ENCODE data around the gene GHDC. TPM values are rescaled to one million over a fixed set of nuclear protein-coding genes. Genes with fewer than 3 reads are reported as not detected.

The GHDC gene
- total and polyA plus RNA-seq, 2 donors (not counting 3 experiments of a cell fraction or from before 2014, with no cell fraction given), result 9.8 to 11.2 TPM

GRCh38 chr17:42183741-42184711, 10.3 kb downstream of the GHDC start:
- H3K9me1 ChIP-seq (replicated peaks; ENCODE audit: control insufficient read depth, extremely low read depth, insufficient read depth, low read length), result no peaks in the 10 kb centered on the region
- peaks cover 9 to 13% of the 10 kb centered on the region in 2 experiments for H3K27me3 ChIP-seq (ENCODE audit: control insufficient read depth in 2 of 2, insufficient read depth in 2 of 2, low read length in 2 of 2)
- peak overlapping the region; percentile 35 to 51 (median 45) for H3K4me3 ChIP-seq (replicated peaks in 1 of 3; ENCODE audit: insufficient read depth in 1 of 3, low read depth in 1 of 3, low read length in 3 of 3)
- POLR2A ChIA-PET, result no interaction called here
- intact Hi-C loops (cut with micrococcal nuclease) (loop anchor here (1.0 to 5.0 kb wide), 3 partner anchors 52 to 343 kb away; no protein-coding TSS in a partner anchor), dilution Hi-C loops (cut with MboI; ENCODE audit: extremely low pct_ligation_motif_present, low sequenced_read_pairs) (no loop called here)
- peak overlapping the region; percentile 16 for H3K27ac ChIP-seq (ENCODE audit: insufficient read depth, low read depth, low read length)
- FAIRE-seq (peak; percentile 79), DNase-seq (ENCODE audit: low read depth, low spot score) (peak; percentile 70)
- H2AFZ ChIP-seq (ENCODE audit: low read depth, low read length), result peak overlapping the region; percentile 95
- no peaks in the 10 kb centered on the region for H3K9me3 ChIP-seq (replicated peaks; ENCODE audit: control insufficient read depth, insufficient read depth, low read length)
- CTCF ChIA-PET, result interaction anchor here (0.7 to 5.6 kb wide), 9 partner anchors 10 to 343 kb away, joined by 3 to 52 read pairs (median 3); partner anchors contain the start of genes GHDC and KAT2A
- H3K9ac ChIP-seq (replicated peaks; ENCODE audit: extremely low read depth, insufficient read depth, low read length), result peak overlapping the region; percentile 52
- H3K4me1 ChIP-seq (ENCODE audit: control insufficient read depth, extremely low read depth, insufficient read depth, low read length), result peaks cover 14% of the 10 kb centered on the region
- TF ChIP-seq MAX (IDR thresholded peaks at IDR 0.05; ENCODE audit: insufficient read depth, insufficient read length) (peak; percentile 62), EZH2 (IDR thresholded peaks at IDR 0.05; ENCODE audit: borderline replicate concordance, low read depth, low read length, severe bottlenecking) (no peak), JUN (IDR thresholded peaks at IDR 0.05; ENCODE audit: borderline replicate concordance, insufficient read depth, insufficient read length, low read depth) (no peak), MYC (IDR thresholded peaks at IDR 0.05; ENCODE audit: low read depth, low read length) (no peak), POLR2A (IDR thresholded peaks at IDR 0.05; ENCODE audit: low read depth, low read length) (peak; percentile 38), FOS (IDR thresholded peaks at IDR 0.05; ENCODE audit: borderline replicate concordance, insufficient read depth, low read length) (no peak), POLR2AphosphoS5 (IDR thresholded peaks at IDR 0.05; ENCODE audit: insufficient read depth, low read depth, low read length) (peak; percentile 70), CTCF (IDR thresholded peaks at IDR 0.05; ENCODE audit: extremely low read depth in 1 of 2, insufficient read depth in 1 of 2, low read depth in 1 of 2, low read length in 2 of 2) (peak; percentile 86 to 99), GATA2 (IDR thresholded peaks at IDR 0.05; ENCODE audit: insufficient read depth, insufficient read length, low read depth, low read length) (no peak)
- H3K36me3 ChIP-seq (ENCODE audit: control insufficient read depth in 2 of 2, extremely low read depth in 1 of 2, insufficient read depth in 2 of 2, low read length in 2 of 2), result no peaks in the 10 kb centered on the region
- H3K4me2 ChIP-seq (ENCODE audit: insufficient read depth, low read length), result peak overlapping the region; percentile 78
- H3K79me2 ChIP-seq (ENCODE audit: control insufficient read depth, insufficient read depth, low read length), result no peaks in the 10 kb centered on the region
- H4K20me1 ChIP-seq (replicated peaks; ENCODE audit: control insufficient read depth, extremely low read depth, insufficient read depth, low read length), result no peaks in the 10 kb centered on the region
- BruUV-seq (replicated peaks), result no TSS peak

Measured in endothelial cell of umbilical vein (primary cell).